Amniotic stem cell (primary cell): Measurements from ENCODE around the gene DPY19L3.
"Not testable (repeated sequence)": the region's sequence is repeated elsewhere in the genome, so short reads cannot be mapped to it uniquely, and the experiment has no call there.

ENCODE experiments used
- DNase-seq: peaks from one replicate; lab custom pipeline; 2025; lab: John Stamatoyannopoulos, UW

The DPY19L3 gene

GRCh38 chr19:32405431-32406160 lies at the start of gene DPY19L3:
TSS of gene DPY19L3 (plus strand) at chr19:32405770. CDS start at chr19:32408254, 2,484 bp downstream.
- DNase-seq, result peak; percentile 79

GRCh38 chr19:32357720-32358119 lies 47.9 kb upstream of the DPY19L3 start:
- no peak for DNase-seq

GRCh38 chr19:32358321-32358720 lies 47.2 kb upstream of the DPY19L3 start:
- no peak for DNase-seq

DNA sequence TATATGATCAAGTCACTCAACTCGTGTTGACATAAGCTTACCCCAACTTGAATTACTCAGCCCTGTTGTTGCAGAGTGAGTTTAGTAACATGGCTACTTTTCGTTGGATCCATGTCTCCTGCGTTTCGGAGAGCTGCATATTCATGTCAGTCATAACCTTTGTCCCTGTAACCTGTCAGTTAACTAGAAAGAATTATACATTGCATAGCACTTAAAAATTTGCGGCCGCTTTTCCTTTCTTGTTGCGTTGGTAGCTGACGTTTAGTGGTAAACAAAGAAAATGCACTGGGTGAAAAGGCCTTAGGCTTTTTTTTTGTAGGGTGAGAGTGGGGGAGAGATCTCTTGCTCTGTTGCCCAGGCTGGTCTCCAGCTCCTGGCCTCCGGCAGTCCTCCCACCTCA lies 46.0 kb upstream of the DPY19L3 start:
- DNase-seq, result no peak

DNA sequence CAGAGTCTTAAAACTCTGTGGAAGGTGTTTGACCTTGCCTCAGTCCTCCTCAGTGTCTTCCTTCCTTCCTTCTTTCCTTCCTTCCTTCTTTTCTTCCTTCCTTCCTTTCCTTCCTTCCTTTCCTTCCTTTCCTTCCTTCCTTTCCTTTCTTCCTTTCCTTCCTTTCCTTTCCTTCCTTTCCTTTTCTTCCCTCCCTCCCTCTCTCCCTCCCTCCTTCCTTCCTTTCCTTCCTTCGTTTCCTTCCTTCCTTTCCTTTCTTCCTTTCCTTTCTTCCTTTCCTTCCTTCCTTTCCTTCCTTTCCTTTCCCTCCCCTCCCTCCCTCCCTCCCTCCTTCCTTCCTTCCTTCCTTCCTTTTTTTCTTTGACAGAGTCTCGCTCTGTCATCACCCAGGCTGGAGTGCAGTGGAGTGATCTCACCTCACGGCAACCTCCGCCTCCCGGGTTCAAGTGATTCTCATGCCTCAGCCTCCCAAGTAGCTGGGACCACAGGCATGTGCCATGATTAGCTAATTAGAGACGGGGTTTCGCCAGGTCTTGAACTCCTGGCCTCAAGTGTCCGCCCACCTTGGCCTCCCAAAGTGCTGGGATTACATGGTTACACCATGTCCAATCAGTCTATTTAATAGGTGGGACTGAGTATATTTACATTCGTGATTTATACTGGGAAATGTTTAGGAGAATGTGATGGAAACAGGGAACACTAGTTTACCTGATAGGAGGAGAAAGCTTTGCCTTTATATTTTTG lies 43.8 kb upstream of the DPY19L3 start:
- DNase-seq, result no peak

GRCh38 chr19:32362318-32362691 lies 43.3 kb upstream of the DPY19L3 start:
- DNase-seq, result no peak

DNA sequence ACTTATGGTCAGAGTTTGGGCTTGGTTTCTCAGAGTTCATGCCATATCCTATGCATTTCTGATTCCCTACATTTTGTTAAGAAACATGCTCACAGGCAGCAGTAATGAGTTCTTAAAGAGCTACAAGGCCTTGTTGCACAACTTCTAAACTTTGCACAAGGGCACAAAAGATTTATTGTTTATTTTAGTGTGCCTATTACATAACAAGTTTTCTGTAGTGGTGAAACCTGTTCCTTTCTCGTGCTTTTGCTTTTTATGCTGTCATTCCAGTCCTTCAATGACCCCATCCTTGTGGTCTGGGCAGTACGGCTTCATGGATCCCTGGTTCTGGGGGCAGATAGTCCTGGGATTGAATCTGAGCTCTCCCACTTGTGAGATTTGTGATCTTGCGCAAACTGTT lies 42.4 kb upstream of the DPY19L3 start:
- no peak for DNase-seq

- DNase-seq, result no peak
These were observed 41.9 kb upstream of the DPY19L3 start for GRCh38 chr19:32363632-32364031.

- no peak for DNase-seq
These were observed 41.5 kb upstream of the DPY19L3 start for GRCh38 chr19:32364040-32364439.

- DNase-seq, result no peak
These were observed 38.5 kb upstream of the DPY19L3 start for GRCh38 chr19:32367063-32367462.

DNA sequence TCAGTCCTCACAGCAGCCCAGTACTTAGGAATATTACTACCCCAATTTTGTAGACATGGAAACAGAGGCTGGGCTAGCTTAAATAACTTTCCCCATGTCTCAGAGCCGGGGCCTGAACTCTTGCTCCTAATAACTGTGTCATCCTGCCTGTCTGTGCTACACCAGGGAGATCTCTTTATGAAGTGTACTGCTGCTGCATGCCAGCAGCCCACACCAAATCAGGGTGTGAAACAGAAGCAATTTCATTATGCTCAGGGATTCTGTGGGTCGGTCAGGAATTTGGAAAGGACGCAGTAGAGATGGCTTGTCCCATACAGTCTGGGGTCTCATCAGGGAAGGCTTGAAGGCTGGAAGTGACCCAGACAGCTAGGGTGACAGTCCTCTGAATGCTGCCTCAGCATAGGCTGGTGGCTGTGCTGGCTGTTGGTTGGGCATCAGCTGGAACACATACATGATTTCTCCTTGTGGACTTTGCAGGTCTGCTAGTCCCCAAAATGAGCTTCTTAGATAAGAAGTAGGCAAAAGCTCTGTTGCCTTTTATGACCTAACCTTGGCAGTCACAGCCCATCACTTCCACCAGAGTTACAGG lies 37.5 kb upstream of the DPY19L3 start:
- no peak for DNase-seq

DNA sequence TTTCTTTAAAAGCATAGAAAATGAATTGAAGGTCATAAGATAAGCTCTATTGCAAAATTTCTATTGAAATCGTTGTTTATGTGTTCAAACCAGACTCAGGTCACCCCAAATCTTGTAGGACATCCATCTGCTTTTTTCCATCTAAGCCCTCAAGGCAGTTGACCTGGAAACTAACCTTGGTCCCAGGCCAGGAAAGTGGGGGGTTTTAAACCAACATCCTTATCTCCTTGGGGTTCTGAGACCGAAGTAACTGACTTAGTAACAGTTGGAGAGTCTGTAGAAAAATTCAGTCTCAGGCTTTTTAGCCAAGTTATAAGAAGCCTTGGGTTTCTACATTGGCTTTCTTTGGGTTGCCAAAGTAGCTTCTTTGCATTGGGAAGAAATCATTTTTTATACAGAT lies 36.8 kb upstream of the DPY19L3 start:
- DNase-seq, result no peak

DNA sequence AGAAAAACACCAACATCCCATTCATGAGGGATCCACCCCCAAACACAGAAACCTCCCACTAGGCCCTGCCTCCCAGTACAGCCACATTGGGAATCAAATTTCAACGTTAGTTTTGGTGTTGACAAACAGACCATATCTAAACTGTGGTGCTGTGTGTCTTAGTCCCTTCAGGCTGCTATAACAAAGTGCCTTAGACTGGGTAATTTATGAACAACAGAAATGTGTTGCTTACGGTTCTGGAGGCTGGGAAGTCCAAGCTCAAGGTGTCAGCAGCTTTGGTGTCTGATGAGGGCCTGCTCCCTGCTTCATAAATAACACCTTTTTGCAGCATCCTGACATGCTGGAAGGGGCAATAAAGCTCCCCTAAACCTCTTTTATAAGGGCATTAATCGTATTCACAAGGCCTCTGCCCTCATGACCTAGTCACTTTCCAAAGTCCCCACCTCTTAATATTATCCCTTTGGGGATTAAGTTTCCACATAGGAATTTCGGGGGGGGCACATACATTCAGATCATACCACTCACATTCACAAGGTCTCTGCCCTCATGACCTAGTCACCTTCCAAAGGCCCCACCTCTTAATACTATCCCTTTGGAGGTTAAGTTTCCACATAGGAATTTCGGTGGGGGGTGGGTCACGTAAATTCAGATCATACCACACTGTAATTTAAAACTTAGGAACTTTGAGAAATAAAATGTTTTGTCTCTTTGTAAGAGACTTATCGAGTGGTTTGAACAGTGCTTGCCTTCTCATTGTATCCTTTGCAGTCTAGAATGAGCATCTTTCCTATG lies 32.6 kb upstream of the DPY19L3 start:
- no peak for DNase-seq

DNA sequence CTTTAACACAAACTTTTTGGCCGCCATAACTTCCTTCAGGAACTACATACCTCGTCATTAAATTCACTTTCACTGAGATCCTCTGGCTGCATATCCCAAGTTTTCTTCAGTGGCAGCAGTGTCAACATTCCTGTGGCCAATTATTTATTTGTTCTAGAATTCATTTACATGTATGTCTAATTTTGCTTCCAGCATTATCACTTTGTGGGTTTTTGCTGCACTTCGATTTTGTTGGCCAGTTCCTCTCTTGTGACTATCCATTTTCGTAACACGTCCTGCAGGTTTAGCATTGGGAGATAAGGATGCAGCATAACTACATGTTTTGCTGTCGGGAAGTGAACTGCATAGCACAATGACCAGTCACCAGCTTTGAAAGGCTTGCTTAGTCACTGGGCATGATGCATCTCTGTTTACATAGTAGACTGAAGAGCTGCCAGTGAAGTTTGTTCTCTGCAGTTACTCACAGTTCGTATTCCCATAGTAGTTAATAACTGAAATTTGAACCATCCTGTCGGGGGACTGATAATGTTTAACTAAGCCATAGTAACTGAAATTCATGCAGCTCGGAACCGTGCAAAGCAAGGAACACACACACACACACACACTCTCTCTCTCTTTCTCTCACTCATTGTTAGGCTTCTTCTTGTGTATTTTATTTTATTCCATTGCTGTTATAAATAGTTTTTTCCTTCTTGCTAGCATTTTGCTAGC lies 31.8 kb upstream of the DPY19L3 start:
- peak; percentile 96 for DNase-seq

- not testable (repeated sequence) for DNase-seq
These were observed 31.2 kb upstream of the DPY19L3 start for GRCh38 chr19:32374362-32374761.

GRCh38 chr19:32377088-32377487 lies 28.5 kb upstream of the DPY19L3 start:
- DNase-seq, result not testable (repeated sequence)

- DNase-seq, result no peak
These were observed 25.3 kb upstream of the DPY19L3 start for GRCh38 chr19:32380269-32380668.

GRCh38 chr19:32387701-32388392 lies 17.7 kb upstream of the DPY19L3 start:
- no peak for DNase-seq

- no peak for DNase-seq
These were observed 17.1 kb upstream of the DPY19L3 start for GRCh38 chr19:32388393-32388855.

- DNase-seq, result no peak
These were observed 12.7 kb upstream of the DPY19L3 start for GRCh38 chr19:32392901-32393300.

DNA sequence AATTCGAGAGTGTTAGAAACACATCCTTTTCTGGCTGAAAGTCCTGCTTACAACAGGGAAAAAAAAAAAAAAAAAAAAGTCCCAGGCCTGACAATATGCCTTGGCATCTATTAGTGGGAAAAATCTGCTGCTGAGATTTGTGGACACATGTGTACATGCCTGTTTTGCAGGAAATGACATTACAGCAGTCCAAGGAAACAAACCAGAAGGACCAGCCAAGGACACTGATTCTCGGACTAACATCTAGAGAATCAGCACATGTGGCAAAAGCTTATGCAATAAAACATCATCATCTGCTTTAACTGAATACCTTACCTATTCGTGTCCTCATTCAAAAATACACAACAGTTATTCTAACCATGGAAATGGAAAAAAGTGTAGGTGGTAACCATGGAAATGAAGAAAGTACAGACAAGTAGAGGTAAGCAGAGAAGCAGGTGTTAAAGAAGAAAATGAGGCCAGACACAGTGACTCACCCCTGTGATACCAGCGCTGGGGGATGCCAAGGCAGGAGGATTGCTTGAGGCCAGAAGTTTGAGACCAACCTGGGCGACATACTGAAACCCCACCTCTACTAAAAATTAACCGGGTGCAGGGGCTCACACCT lies 9.4 kb upstream of the DPY19L3 start:
- DNase-seq, result no peak
